HepG2 (cell line): Measurements from ENCODE around the gene OLFM4. TPM values are rescaled to one million over a fixed set of nuclear protein-coding genes. Genes with fewer than 3 reads are reported as not detected.

Experiments used
- ATAC-seq: fragments of 200-7000 bp; cut with Tn5 transposase; 3 replicates; pipeline ENCODE4 v1.9.1; 2020; ENCODE audit warnings: mild to moderate bottlenecking, moderate library complexity
- BruUV-seq: library from RNA; stranded (reverse); fragments of 400-500 nt; replicated peaks from 2 replicates; lab custom pipeline; 2021; lab: Mats Ljungman, UMichigan
- CTCF ChIA-PET: fragments of 300-600 bp; formaldehyde crosslinking; extraction: SDS; loops from one replicate; lab custom pipeline; 2021; ENCODE audit warnings: low total read pairs, inconsistent platforms, low intra/inter-chr PET ratio; lab: Yijun Ruan, JAX
- POLR2A ChIA-PET: fragments of 350-600 bp; sonication (Branson Sonifier 250); formaldehyde crosslinking; loops from one replicate; lab custom pipeline; 2020; ENCODE audit warnings: antibody characterized with exemption, inconsistent platforms; lab: Yijun Ruan, JAX
- DNase-seq: peaks from one replicate; pipeline ENCODE4 v3.0.0-alpha.2; 2015; ENCODE audit warnings: low spot score
- FAIRE-seq: peaks from 3 replicates; lab custom pipeline; 2011; peaks lifted over from hg19 to GRCh38; lab: Jason Lieb, UNC
- H2AFZ ChIP-seq: one replicate; pipeline ENCODE4 v1.6.1; 2011; ENCODE audit warnings: low read length, inconsistent platforms
- H3K27ac ChIP-seq: fragments of 300-600 bp; 3 replicates; pipeline ENCODE4 v1.8.0; 2011; ENCODE audit warnings: mixed run types, mild to moderate bottlenecking, mixed read lengths, low read length, inconsistent platforms; ENCODE audit not compliant: insufficient read depth; ENCODE audit errors: extremely low read length
- H3K27me3 ChIP-seq, 2 experiments: fragments of 200-600 bp in 1 of 2; 2 replicates in 1 of 2; 3 replicates in 1 of 2; pipeline versions ENCODE4 v1.6.0 to v1.8.0; 2011; ENCODE audit warnings: low read length in 2 of 2, mild to moderate bottlenecking in 2 of 2, moderate library complexity in 2 of 2, inconsistent platforms in 1 of 2; ENCODE audit not compliant: insufficient read depth in 2 of 2, control insufficient read depth in 1 of 2
- H3K36me3 ChIP-seq, 2 experiments: fragments of 200-600 bp in 1 of 2; replicated peaks in 1 of 2; 2 replicates in 1 of 2; 3 replicates in 1 of 2; pipeline versions ENCODE4 v1.5.1 to v1.8.0; 2011; ENCODE audit warnings: low read length in 2 of 2, inconsistent platforms in 1 of 2; ENCODE audit not compliant: insufficient read depth in 2 of 2, control insufficient read depth in 1 of 2
- H3K4me1 ChIP-seq: 2 replicates; pipeline ENCODE4 v1.5.1; 2012; ENCODE audit warnings: low read length, inconsistent platforms; ENCODE audit not compliant: insufficient read depth
- H3K4me2 ChIP-seq: 2 replicates; pipeline ENCODE4 v1.6.0; 2011; ENCODE audit warnings: low read depth, low read length, inconsistent platforms
- H3K4me3 ChIP-seq, 3 experiments: fragments of 200-600 bp in 1 of 3; sonication (generic), shearing (Covaris generic) in 1 of 3; replicated peaks in 1 of 3; 2 replicates each; pipeline ENCODE4 v1.5.1; 2011 to 2016; ENCODE audit warnings: low read length in 3 of 3, inconsistent platforms in 2 of 3, low read depth in 2 of 3, mild to moderate bottlenecking in 2 of 3, control low read depth in 1 of 3, mixed read lengths in 1 of 3; ENCODE audit not compliant: insufficient read depth in 1 of 3
- H3K79me2 ChIP-seq: one replicate; pipeline ENCODE4 v1.6.1; 2011; ENCODE audit warnings: low read length, inconsistent platforms; ENCODE audit not compliant: insufficient read depth
- H3K9ac ChIP-seq: 2 replicates; pipeline ENCODE4 v1.6.0; 2011; ENCODE audit warnings: mild to moderate bottlenecking, low read depth, low read length, inconsistent platforms; ENCODE audit not compliant: insufficient read depth
- H3K9me3 ChIP-seq: 2 replicates; pipeline ENCODE4 v1.5.1; 2012; ENCODE audit warnings: mild to moderate bottlenecking, low read length
- H4K20me1 ChIP-seq: 2 replicates; pipeline ENCODE4 v1.6.0; 2011; ENCODE audit warnings: inconsistent platforms, mild to moderate bottlenecking, low read length, moderate library complexity; ENCODE audit not compliant: insufficient read depth
- ATRX ChIP-seq: sonication (generic); formaldehyde crosslinking; IDR thresholded peaks from 2 replicates; pipeline ENCODE4 v1.4.0; 2020; ENCODE audit warnings: missing genetic modification reagents, borderline replicate concordance
- DNMT3B ChIP-seq: conservative IDR thresholded peaks from 2 replicates; pipeline ENCODE4 v1.6.1; 2016; ENCODE audit warnings: missing biosample characterization, control low read depth
- DR1 ChIP-seq: sonication (generic); formaldehyde crosslinking; IDR thresholded peaks from 2 replicates; pipeline ENCODE4 v1.8.0; 2021; ENCODE audit warnings: mild to moderate bottlenecking, missing genetic modification reagents, inconsistent platforms
- FOXK2 ChIP-seq: fragments of 450-650 bp; IDR thresholded peaks from 2 replicates; pipeline ENCODE4 v1.6.1; 2016
- FOXM1 ChIP-seq: sonication (generic); formaldehyde crosslinking; IDR thresholded peaks from 2 replicates; pipeline ENCODE4 v1.5.0; 2020; ENCODE audit warnings: missing genetic modification reagents
- HBP1 ChIP-seq: IDR thresholded peaks from 2 replicates; pipeline ENCODE4 v1.6.1; 2016; ENCODE audit warnings: low read depth, control low read depth
- IKZF4 ChIP-seq: sonication (generic); formaldehyde crosslinking; IDR thresholded peaks from 2 replicates; pipeline ENCODE4 v1.5.1; 2020; ENCODE audit warnings: borderline replicate concordance, mild to moderate bottlenecking, low read depth, missing genetic modification reagents; ENCODE audit errors: not compliant biosample characterization
- ISL2 ChIP-seq: sonication (generic); formaldehyde crosslinking; IDR thresholded peaks from 2 replicates; pipeline ENCODE4 v1.5.0; 2020; ENCODE audit warnings: missing genetic modification reagents
- KDM5A ChIP-seq: fragments of 200-600 bp; sonication (generic); IDR thresholded peaks from 2 replicates; pipeline ENCODE4 v1.7.0; 2018; ENCODE audit warnings: antibody characterized with exemption, mild to moderate bottlenecking, low read length, borderline replicate concordance
- KDM5B ChIP-seq: sonication (generic); formaldehyde crosslinking; IDR thresholded peaks from 2 replicates; pipeline ENCODE4 v1.4.0; 2020; ENCODE audit warnings: missing genetic modification reagents, mild to moderate bottlenecking, borderline replicate concordance
- RFX1 ChIP-seq: fragments of 450-650 bp; IDR thresholded peaks from 2 replicates; pipeline ENCODE4 v1.6.1; 2017
- SIN3A ChIP-seq: IDR thresholded peaks from 2 replicates; pipeline ENCODE4 v1.6.1; 2011; ENCODE audit warnings: low read depth, mild to moderate bottlenecking, control low read depth, low read length, borderline replicate concordance
- SMARCE1 ChIP-seq: fragments of 450-650 bp; IDR thresholded peaks from 2 replicates; pipeline ENCODE4 v1.6.1; 2017; ENCODE audit warnings: borderline replicate concordance
- ZMYM4 ChIP-seq: sonication (generic); formaldehyde crosslinking; IDR thresholded peaks from 2 replicates; pipeline ENCODE4 v1.8.1; 2023; ENCODE audit warnings: mild to moderate bottlenecking, missing genetic modification reagents
- ZNF160 ChIP-seq: sonication (generic); formaldehyde crosslinking; IDR thresholded peaks from 2 replicates; pipeline ENCODE4 v1.8.0; 2022; ENCODE audit warnings: mild to moderate bottlenecking, inconsistent platforms, missing genetic modification reagents
- ZNF24 ChIP-seq: fragments of 450-650 bp; IDR thresholded peaks from 2 replicates; pipeline ENCODE4 v1.6.1; 2017; ENCODE audit warnings: antibody characterized with exemption, mild to moderate bottlenecking
- ZNF563 ChIP-seq: sonication (generic); formaldehyde crosslinking; IDR thresholded peaks from 2 replicates; pipeline ENCODE4 v1.8.0; 2022; ENCODE audit warnings: mild to moderate bottlenecking, moderate library complexity, missing genetic modification reagents
- ZNF703 ChIP-seq: sonication (generic); formaldehyde crosslinking; IDR thresholded peaks from 2 replicates; pipeline ENCODE4 v1.5.1; 2020; ENCODE audit warnings: missing genetic modification reagents, mild to moderate bottlenecking, moderate library complexity, borderline replicate concordance
- ZNF780A ChIP-seq: sonication (generic); formaldehyde crosslinking; IDR thresholded peaks from 2 replicates; pipeline ENCODE4 v1.8.0; 2022; ENCODE audit warnings: mild to moderate bottlenecking, missing genetic modification reagents, moderate library complexity
- ZNF891 ChIP-seq: sonication (generic); formaldehyde crosslinking; IDR thresholded peaks from 2 replicates; pipeline ENCODE4 v1.5.0; 2020; ENCODE audit warnings: mild to moderate bottlenecking, missing genetic modification reagents
- WGBS: methylation state at CpG from one replicate; pipeline ENCODE4 v1.1.6; 2017; ENCODE audit warnings: low lambda C conversion rate; 5-methylcytosine and 5-hydroxymethylcytosine counted together
- in situ Hi-C: cut with HindIII; loops from 2 replicates; pipeline ENCODE4 v1.10.0; 2017; ENCODE audit warnings: low pct_unique_long_range_greater_than_20kb; ENCODE audit not compliant: extremely low pct_ligation_motif_present
- intact Hi-C: fragments of 100-400 bp; cut with micrococcal nuclease; formaldehyde crosslinking; loops from one replicate; pipeline ENCODE4 v1.10.0; 2022; ENCODE audit not compliant: unreplicated experiment
- polyA plus RNA-seq, 8 experiments: library from polyadenylated mRNA; depleted of rRNA in 3 of 8; stranded (reverse) in 7 of 8; unstranded in 1 of 8; fragments of >200 nt; fragmentation: Illumina TruSeq in 4 of 8; extraction: Trizol in 4 of 8; gene quantifications; 2 replicates each; pipeline versions ENCODE4 v1.2.1 to v1.2.3, GENCODE V29; 2011 to 2016; ENCODE audit warnings: low read depth in 4 of 8, missing spikeins in 1 of 8, mixed read lengths in 1 of 8; ENCODE audit not compliant: insufficient read depth in 1 of 8
- total RNA-seq, 5 experiments: library from RNA; depleted of rRNA; stranded (reverse); fragments of >200 nt; fragmentation: Illumina TruSeq; extraction: Trizol; gene quantifications; 2 replicates each; pipeline ENCODE4 v1.2.3, GENCODE V29; 2016; ENCODE audit warnings: low read depth in 1 of 5
- TF ChIP-seq, protein P1 (sequence below): sonication (generic); formaldehyde crosslinking; IDR thresholded peaks from 2 replicates; pipeline ENCODE4 v1.4.0; 2020; ENCODE audit warnings: missing genetic modification reagents

OLFM4 gene
- total and polyA plus RNA-seq, 2 of the 13 experiments (the other 11 are each of a cell fraction or from before 2014, with no cell fraction given), result not detected

GRCh38 chr13:52991344-52992020, 37.1 kb upstream of the OLFM4 start:
- Histone ChIP-seq H3K4me3 (no peak overlapping the region), H3K36me3 (no peaks in the 10 kb centered on the region), H3K4me2 (no peak overlapping the region), H2AFZ (no peak overlapping the region), H3K9me3 (no peaks in the 10 kb centered on the region), H3K27me3 (no peaks in the 10 kb centered on the region), H4K20me1 (no peaks in the 10 kb centered on the region), H3K27ac (no peak overlapping the region), H3K4me1 (no peaks in the 10 kb centered on the region), H3K79me2 (no peaks in the 10 kb centered on the region), H3K9ac (no peak overlapping the region)
- DNase-seq (no peak), ATAC-seq (no peak), FAIRE-seq (no peak)
- intact Hi-C loops (no loop called here), in situ Hi-C loops (no loop called here)
- WGBS, result 20% methylated on average over 13 of the region's 13 CpGs
- ChIA-PET CTCF (no interaction called here), POLR2A (no interaction called here)
- TF ChIP-seq ATRX (CRISPR knock-in tag), result no peak
- TF ChIP-seq ZNF891 (CRISPR knock-in tag), result no peak
- TF ChIP-seq KDM5B, result no peak
- no peak for TF ChIP-seq ZNF563 (CRISPR knock-in tag)
- TF ChIP-seq HBP1 (CRISPR knock-in tag), result no peak
- TF ChIP-seq ISL2, result no peak
- no peak for TF ChIP-seq ZNF703 (CRISPR knock-in tag)
- BruUV-seq, result no TSS peak

- Histone ChIP-seq H3K9ac (no peak overlapping the region), H3K4me3 (no peak overlapping the region), H4K20me1 (no peaks in the 10 kb centered on the region), H3K9me3 (no peaks in the 10 kb centered on the region), H3K27me3 (no peaks in the 10 kb centered on the region), H2AFZ (no peak overlapping the region), H3K4me1 (no peaks in the 10 kb centered on the region), H3K36me3 (no peaks in the 10 kb centered on the region), H3K4me2 (no peak overlapping the region), H3K79me2 (no peaks in the 10 kb centered on the region), H3K27ac (no peak overlapping the region)
- no peak for DNase-seq
- CTCF ChIA-PET, result no interaction called here
- in situ Hi-C loops, result no loop called here
- FAIRE-seq, result no peak
- no peak for ATAC-seq
- POLR2A ChIA-PET, result no interaction called here
- no TSS peak for BruUV-seq
- WGBS, result 63% methylated on average over 11 of the region's 11 CpGs
- intact Hi-C loops, result no loop called here
- TF ChIP-seq SMARCE1, result no peak
- TF ChIP-seq KDM5A, result no peak
- TF ChIP-seq IKZF4, result no peak
- TF ChIP-seq ZMYM4, result no peak
- no peak for TF ChIP-seq ZNF24
- TF ChIP-seq FOXM1 (CRISPR knock-in tag), result no peak
- TF ChIP-seq ZNF780A (CRISPR knock-in tag), result no peak
- TF ChIP-seq DNMT3B (CRISPR knock-in tag), result no peak
- no peak for TF ChIP-seq RFX1
- TF ChIP-seq DR1 (CRISPR knock-in tag), result no peak
- no peak for TF ChIP-seq SIN3A
- TF ChIP-seq FOXK2, result no peak
- TF ChIP-seq, protein P1, sequence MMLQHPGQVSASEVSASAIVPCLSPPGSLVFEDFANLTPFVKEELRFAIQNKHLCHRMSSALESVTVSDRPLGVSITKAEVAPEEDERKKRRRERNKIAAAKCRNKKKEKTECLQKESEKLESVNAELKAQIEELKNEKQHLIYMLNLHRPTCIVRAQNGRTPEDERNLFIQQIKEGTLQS (CRISPR knock-in tag), result no peak
- no peak for TF ChIP-seq ZNF160
Observed at GRCh38 chr13:52992110-52992509, 36.5 kb upstream of the OLFM4 start.
